ENCODE measurements around the gene NUSAP1.
"Not testable (repeated sequence)": the region's sequence is repeated elsewhere in the genome, so short reads cannot be mapped to it uniquely, and the experiment has no call there.

The NUSAP1 gene

GRCh38 chr15:41334293-41335120 is 1.8 kb downstream of the NUSAP1 start:
- DNase-seq = no peak

GRCh38 chr15:41336549-41336948 is 3.9 kb downstream of the NUSAP1 start:
- no peak for DNase-seq

GRCh38 chr15:41337047-41337446 is 4.4 kb downstream of the NUSAP1 start:
- DNase-seq = no peak

- no peak for DNase-seq
Observed at GRCh38 chr15:41337631-41338522, 5.2 kb downstream of the NUSAP1 start.

GRCh38 chr15:41340189-41340695 is 7.6 kb downstream of the NUSAP1 start:
- DNase-seq = no peak

GRCh38 chr15:41341519-41341918 is 8.8 kb downstream of the NUSAP1 start:
- no peak for DNase-seq

GRCh38 chr15:41347236-41347635 is 14.6 kb downstream of the NUSAP1 start:
- DNase-seq = no peak

- no peak for DNase-seq
Observed at GRCh38 chr15:41350057-41350717, 17.5 kb downstream of the NUSAP1 start.

GRCh38 chr15:41354371-41354770 is 21.7 kb downstream of the NUSAP1 start:
- no peak for DNase-seq

- no peak for DNase-seq
Observed at GRCh38 chr15:41367418-41367817, 34.7 kb downstream of the NUSAP1 start.

GRCh38 chr15:41377978-41378377 is 45.3 kb downstream of the NUSAP1 start:
- DNase-seq = no peak

- not testable (repeated sequence) for DNase-seq
Observed at GRCh38 chr15:41383974-41384749, 51.5 kb downstream of the NUSAP1 start.

- DNase-seq = no peak
Observed at GRCh38 chr15:41387646-41388045, 55.0 kb downstream of the NUSAP1 start.

GRCh38 chr15:41392659-41393058 is 60.0 kb downstream of the NUSAP1 start:
- DNase-seq = no peak

- DNase-seq = no peak
Observed at GRCh38 chr15:41394924-41395323, 62.2 kb downstream of the NUSAP1 start.

GRCh38 chr15:41396111-41396510 is 63.4 kb downstream of the NUSAP1 start:
- DNase-seq = peak; percentile 3

- DNase-seq = no peak
Observed at GRCh38 chr15:41401904-41402267, 69.2 kb downstream of the NUSAP1 start.

- peak; percentile 58 for DNase-seq
Observed at GRCh38 chr15:41407341-41407740, 74.7 kb downstream of the NUSAP1 start.

- DNase-seq = peak; percentile 62
Observed at GRCh38 chr15:41408234-41408641, 75.6 kb downstream of the NUSAP1 start.

- DNase-seq = no peak
Observed at GRCh38 chr15:41411031-41411430, 78.3 kb downstream of the NUSAP1 start.

- DNase-seq = no peak
Observed at GRCh38 chr15:41411441-41411840, 78.8 kb downstream of the NUSAP1 start.

- DNase-seq = no peak
Observed at GRCh38 chr15:41416128-41416741, 83.6 kb downstream of the NUSAP1 start.

Measured in MV-4-11 (cell line).